Activated T-cell treated with anti-CD3 and anti-CD28 coated beads, Interleukin-2, amount 50 U/mL, for 72 hours (primary cell): ENCODE results near the gene PTPRU. TPM values are rescaled to one million over a fixed set of nuclear protein-coding genes. Genes with fewer than 3 reads are reported as not detected.

Experiments used
- ATAC-seq, 2 donors: fragments of 150-1000 bp; cut with Tn5 transposase; replicated peaks in 1 of 2; 2 replicates each; pipeline ENCODE4 v1.10.0; 2021; ENCODE audit warnings: moderate library complexity in 2 of 2, mild to moderate bottlenecking in 1 of 2
- DNase-seq, 2 donors: peaks; one replicate each; pipeline ENCODE4 v3.0.0; 2021 to 2022; ENCODE audit warnings: mixed read lengths in 1 of 2
- H3K27ac Mint-ChIP-seq: one replicate; pipeline ENCODE4 v1.8.0; 2022; ENCODE audit warnings: mild to moderate bottlenecking, moderate library complexity, mixed read lengths
- H3K27me3 Mint-ChIP-seq: one replicate; pipeline ENCODE4 v1.8.0; 2022; ENCODE audit warnings: low read depth, mixed read lengths
- H3K36me3 Mint-ChIP-seq, 2 donors: one replicate each; pipeline ENCODE4 v1.8.0; 2022; ENCODE audit warnings: mixed read lengths in 2 of 2, mild to moderate bottlenecking in 1 of 2; ENCODE audit not compliant: insufficient read depth in 2 of 2
- H3K4me1 Mint-ChIP-seq: one replicate; pipeline ENCODE4 v1.8.0; 2022; ENCODE audit warnings: low read depth, mixed read lengths
- H3K4me3 Mint-ChIP-seq, 2 donors: one replicate each; pipeline ENCODE4 v1.8.0; 2022; ENCODE audit warnings: mild to moderate bottlenecking in 2 of 2, mixed read lengths in 2 of 2, moderate library complexity in 2 of 2
- H3K9me3 Mint-ChIP-seq, 2 donors: one replicate each; pipeline ENCODE4 v1.8.0; 2022; ENCODE audit warnings: mixed read lengths in 2 of 2
- total RNA-seq, 2 donors: library from RNA; stranded (reverse); gene quantifications; one replicate each; pipeline ENCODE4 v1.2.3, GENCODE V29; 2022

Gene PTPRU
- total RNA-seq: under 1 TPM; 0.17 to 0.83 TPM

DNA sequence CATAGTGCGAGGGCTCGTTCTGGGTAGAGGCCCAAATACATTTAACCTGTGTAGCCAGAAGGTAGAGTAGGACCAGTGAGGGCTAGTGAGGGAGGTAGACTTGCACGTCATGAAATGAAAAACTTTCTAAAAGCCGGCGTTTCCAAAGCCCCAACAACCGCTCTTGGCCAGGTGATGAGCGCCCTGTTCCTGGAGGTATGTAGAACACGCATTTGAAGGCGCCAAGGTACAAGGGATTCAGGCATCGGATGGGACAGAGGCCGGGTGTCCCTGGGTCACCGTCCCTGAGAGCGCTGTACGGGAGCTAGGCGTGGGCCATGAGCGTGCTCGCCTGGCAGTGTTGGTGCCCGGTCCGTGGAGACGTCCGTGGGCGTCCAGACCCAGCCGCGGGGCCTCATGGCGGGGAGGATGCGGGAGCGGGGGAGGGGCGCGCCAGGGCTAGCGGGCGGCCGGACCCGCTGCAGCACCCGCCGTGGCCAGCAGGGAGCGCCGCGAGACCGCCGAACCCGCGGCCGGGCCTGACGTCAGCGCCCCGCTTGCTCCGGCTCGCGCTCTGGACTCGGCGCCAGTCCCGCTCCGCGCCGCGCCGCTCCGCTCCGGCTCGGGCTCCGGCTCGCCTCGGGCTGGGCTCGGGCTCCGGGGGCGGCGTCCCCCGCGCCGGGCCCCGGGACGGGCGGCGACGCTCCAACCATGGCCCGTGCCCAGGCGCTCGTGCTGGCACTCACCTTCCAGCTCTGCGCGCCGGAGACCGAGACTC is at the start of gene PTPRU:
PTPRU (plus strand) TSS at position 568 of the 757 bp plus-strand sequence; CDS start at position 691, 123 bp downstream.
- Mint-ChIP-seq H3K4me3 (peak within 1 kb of the TSS; percentile 71 to 81), H3K9me3 (no peaks in the 10 kb centered on the region), H3K27me3 (peaks cover 52% of the 10 kb centered on the region), H3K27ac (peak within 1 kb of the TSS; percentile 0), H3K4me1 (peaks cover 19% of the 10 kb centered on the region), H3K36me3 (peaks cover 3 to 6% of the 10 kb centered on the region in 2 donors)
- DNase-seq: peak; percentile 85 to 93
- peak; percentile 87 to 89 for ATAC-seq

GRCh38 chr1:29186707-29187106 is 49.6 kb upstream of the PTPRU start:
- H3K27ac Mint-ChIP-seq: no peak overlapping the region
- DNase-seq (no peak), ATAC-seq (no peak)
- peaks cover 0 to 2% of the 10 kb centered on the region in 2 donors for H3K36me3 Mint-ChIP-seq
- no peaks in the 10 kb centered on the region for H3K9me3 Mint-ChIP-seq
- H3K4me1 Mint-ChIP-seq: peaks cover 15% of the 10 kb centered on the region
- no peak overlapping the region for H3K4me3 Mint-ChIP-seq
- no peaks in the 10 kb centered on the region for H3K27me3 Mint-ChIP-seq

DNA sequence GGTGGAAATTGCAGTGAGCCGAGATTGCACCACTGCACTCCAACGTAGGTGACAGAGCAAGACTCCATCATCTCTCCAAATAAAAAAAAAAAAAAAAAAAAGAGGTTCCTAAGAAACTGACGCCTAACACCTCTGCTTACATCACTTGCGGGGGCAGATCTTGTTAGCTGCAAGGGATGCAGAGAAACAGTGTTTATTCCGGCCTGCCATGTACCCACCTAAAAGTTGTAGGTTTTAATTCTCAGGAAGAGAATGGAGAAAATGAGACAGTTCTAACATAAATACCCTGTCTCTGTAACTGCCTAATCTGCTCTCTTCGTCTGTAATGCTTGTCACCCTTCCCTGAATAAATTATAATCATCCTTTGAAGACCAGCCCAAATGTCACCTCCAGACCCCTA is 45.6 kb upstream of the PTPRU start:
- Mint-ChIP-seq H3K4me1 (no peaks in the 10 kb centered on the region), H3K27me3 (no peaks in the 10 kb centered on the region), H3K9me3 (no peaks in the 10 kb centered on the region), H3K36me3 (peaks cover 0 to 2% of the 10 kb centered on the region in 2 donors), H3K4me3 (no peak overlapping the region), H3K27ac (no peak overlapping the region)
- DNase-seq (no peak), ATAC-seq (no peak)

- Mint-ChIP-seq H3K36me3 (peaks cover 0 to 2% of the 10 kb centered on the region in 2 donors), H3K27ac (no peak overlapping the region), H3K9me3 (no peaks in the 10 kb centered on the region), H3K27me3 (no peaks in the 10 kb centered on the region), H3K4me3 (no peak overlapping the region), H3K4me1 (no peaks in the 10 kb centered on the region)
- no peak for DNase-seq
- ATAC-seq: no peak
Measured at GRCh38 chr1:29193879-29194455, 42.4 kb upstream of the PTPRU start.

GRCh38 chr1:29195881-29196291 is 40.4 kb upstream of the PTPRU start:
- Mint-ChIP-seq H3K4me3 (no peak overlapping the region), H3K27me3 (no peaks in the 10 kb centered on the region), H3K9me3 (no peaks in the 10 kb centered on the region), H3K36me3 (peaks cover 0 to 1% of the 10 kb centered on the region in 2 donors), H3K4me1 (peaks cover under 1% of the 10 kb centered on the region), H3K27ac (no peak overlapping the region)
- DNase-seq: no peak
- no peak for ATAC-seq

DNA sequence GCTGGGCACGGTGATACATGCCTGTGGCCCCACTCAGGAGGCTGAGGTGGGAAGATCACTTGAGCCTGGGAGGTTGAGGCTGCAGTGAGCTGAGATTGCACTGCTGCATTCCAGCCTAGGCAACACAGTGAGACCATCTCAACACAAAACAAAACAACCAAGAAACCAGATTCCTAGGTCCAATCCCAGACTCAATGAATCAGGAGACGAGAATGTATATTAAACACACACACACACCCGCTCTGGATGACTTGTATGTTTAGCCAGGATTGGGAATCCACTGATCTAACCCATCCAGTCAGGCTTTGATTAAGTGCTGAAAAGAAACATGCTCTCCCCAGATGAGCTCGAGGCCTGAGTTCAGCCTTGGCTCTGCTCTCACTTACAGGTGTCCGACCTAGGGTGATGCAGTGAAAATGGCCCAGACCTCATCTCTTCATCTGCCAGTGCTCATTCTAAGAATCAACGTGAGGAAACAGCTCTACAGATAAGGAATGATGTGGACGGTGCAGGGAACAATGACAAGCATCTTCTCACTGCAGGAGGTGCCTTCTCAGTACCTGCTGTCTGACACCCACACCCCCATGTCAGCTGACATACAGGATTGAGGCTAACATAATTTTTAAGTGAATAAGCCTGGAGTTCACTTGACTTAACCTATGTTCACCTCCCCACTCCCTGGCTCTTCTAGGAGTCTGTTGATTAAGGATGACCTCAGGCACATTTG is 39.3 kb upstream of the PTPRU start:
- Mint-ChIP-seq H3K27ac (no peak overlapping the region), H3K4me3 (no peak overlapping the region), H3K36me3 (peaks cover 0 to 2% of the 10 kb centered on the region in 2 donors), H3K27me3 (no peaks in the 10 kb centered on the region), H3K9me3 (no peaks in the 10 kb centered on the region), H3K4me1 (peaks cover 9% of the 10 kb centered on the region)
- ATAC-seq: peak in 1 of 2 donors; percentile 13
- no peak for DNase-seq

DNA sequence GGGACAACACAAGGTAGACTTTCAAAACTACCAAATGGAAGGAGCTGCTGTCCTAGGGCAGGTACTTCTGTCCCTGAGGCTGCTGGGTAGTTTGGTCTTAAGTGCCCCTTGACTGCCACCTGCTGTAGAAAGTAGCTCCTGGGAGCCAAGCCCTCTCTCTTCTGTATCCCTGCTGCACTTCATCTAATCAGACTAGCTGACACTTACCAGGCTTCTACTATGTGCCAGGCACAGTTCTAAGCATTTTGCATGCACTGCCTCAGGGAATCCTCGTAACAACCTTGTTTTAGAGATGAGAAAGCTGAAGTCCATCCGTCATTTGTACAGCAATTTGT is 38.8 kb upstream of the PTPRU start:
- H3K4me3 Mint-ChIP-seq: no peak overlapping the region
- H3K4me1 Mint-ChIP-seq: peaks cover 13% of the 10 kb centered on the region
- DNase-seq: peak; percentile 18 to 34
- ATAC-seq: peak; percentile 73 to 84
- no peak overlapping the region for H3K27ac Mint-ChIP-seq
- H3K27me3 Mint-ChIP-seq: no peaks in the 10 kb centered on the region
- H3K9me3 Mint-ChIP-seq: no peaks in the 10 kb centered on the region
- H3K36me3 Mint-ChIP-seq: peaks cover 0 to 2% of the 10 kb centered on the region in 2 donors

GRCh38 chr1:29197993-29198392 is 38.3 kb upstream of the PTPRU start:
- DNase-seq: no peak
- no peak overlapping the region for H3K27ac Mint-ChIP-seq
- H3K36me3 Mint-ChIP-seq: peaks cover 0 to 2% of the 10 kb centered on the region in 2 donors
- H3K4me1 Mint-ChIP-seq: peaks cover 17% of the 10 kb centered on the region
- no peaks in the 10 kb centered on the region for H3K27me3 Mint-ChIP-seq
- no peak overlapping the region for H3K4me3 Mint-ChIP-seq
- no peaks in the 10 kb centered on the region for H3K9me3 Mint-ChIP-seq
- no peak for ATAC-seq

- Mint-ChIP-seq H3K27me3 (no peaks in the 10 kb centered on the region), H3K4me3 (no peak overlapping the region), H3K36me3 (peaks cover 2% of the 10 kb centered on the region in 2 donors), H3K4me1 (peaks cover 17% of the 10 kb centered on the region), H3K9me3 (no peaks in the 10 kb centered on the region), H3K27ac (no peak overlapping the region)
- no peak for DNase-seq
- no peak for ATAC-seq
Measured at GRCh38 chr1:29200906-29201594, 35.3 kb upstream of the PTPRU start.

GRCh38 chr1:29201595-29202051 is 34.7 kb upstream of the PTPRU start:
- Mint-ChIP-seq H3K4me1 (peaks cover 17% of the 10 kb centered on the region), H3K9me3 (no peaks in the 10 kb centered on the region), H3K27ac (no peak overlapping the region), H3K4me3 (no peak overlapping the region), H3K36me3 (peaks cover 2% of the 10 kb centered on the region in 2 donors), H3K27me3 (no peaks in the 10 kb centered on the region)
- DNase-seq (peak in 1 of 2 donors; percentile 11), ATAC-seq (peak in 1 of 2 donors; percentile 14)

DNA sequence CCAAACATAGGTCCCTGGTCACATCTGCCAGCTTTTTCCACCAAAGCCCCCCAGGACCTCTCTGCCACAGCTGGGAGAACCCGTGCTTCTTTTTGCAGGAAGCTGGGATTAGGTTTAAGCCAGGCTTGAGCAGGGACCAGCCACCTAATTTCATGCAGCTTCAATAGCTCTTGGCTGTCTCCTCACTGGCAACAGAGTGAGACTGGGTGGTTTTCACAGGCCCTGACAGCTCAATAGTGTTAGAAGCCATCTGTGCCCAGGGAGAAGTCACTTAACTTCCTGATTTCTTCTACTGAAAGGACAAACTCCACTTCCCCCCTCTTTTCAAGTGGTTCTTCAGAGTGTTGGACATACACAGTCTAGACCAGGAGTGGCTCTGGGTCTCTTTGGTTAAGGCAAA is 34.3 kb upstream of the PTPRU start:
- Mint-ChIP-seq H3K36me3 (peaks cover 2% of the 10 kb centered on the region in 2 donors), H3K27me3 (no peaks in the 10 kb centered on the region), H3K4me3 (no peak overlapping the region), H3K27ac (peak overlapping the region; percentile 2), H3K9me3 (no peaks in the 10 kb centered on the region), H3K4me1 (peaks cover 17% of the 10 kb centered on the region)
- DNase-seq (no peak), ATAC-seq (no peak)

DNA sequence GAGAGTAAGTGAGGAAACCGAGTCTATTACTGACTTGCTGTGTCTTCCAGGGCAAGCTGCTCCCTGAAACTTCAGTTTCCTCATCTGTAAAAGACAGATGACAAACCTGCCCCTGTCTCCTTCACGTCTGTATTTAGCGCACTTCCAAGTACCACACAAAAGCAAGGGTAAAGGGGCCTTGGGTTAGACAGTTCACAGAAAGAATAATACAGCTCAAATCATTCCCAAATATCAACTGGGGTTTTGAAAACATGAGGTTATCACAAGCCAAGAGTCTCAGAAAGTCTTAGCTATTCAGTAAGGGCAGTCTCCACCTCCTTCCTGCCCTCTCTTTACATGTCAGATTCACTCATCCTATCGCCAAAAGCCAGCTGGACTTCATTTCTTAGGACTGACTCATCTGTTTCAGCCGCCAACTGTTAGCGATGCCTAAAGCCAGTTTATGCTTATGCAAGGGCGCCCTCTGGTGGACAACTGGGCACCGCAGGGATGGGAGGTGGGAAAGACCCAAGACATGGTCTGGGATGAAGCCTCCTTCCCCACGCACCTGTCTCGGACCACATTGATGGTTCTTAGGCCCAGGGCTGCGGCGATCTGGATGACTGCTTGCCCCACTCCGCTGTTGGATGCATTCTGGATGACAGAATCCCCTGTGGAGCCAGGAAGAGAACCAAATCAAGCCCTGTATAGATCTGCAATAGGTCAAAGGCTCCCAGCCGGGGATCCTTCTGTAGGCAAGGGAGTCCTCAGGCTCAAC is 33.6 kb upstream of the PTPRU start:
- Mint-ChIP-seq H3K36me3 (peaks cover 2% of the 10 kb centered on the region in 2 donors), H3K9me3 (no peaks in the 10 kb centered on the region), H3K4me1 (peaks cover 17% of the 10 kb centered on the region), H3K27me3 (no peaks in the 10 kb centered on the region), H3K4me3 (no peak overlapping the region), H3K27ac (peak overlapping the region; percentile 2)
- DNase-seq: peak; percentile 92 to 94
- peak; percentile 96 to 97 for ATAC-seq
